Thyroid gland (tissue), 4 donors: ENCODE results near the gene TTC12.

ENCODE experiments used
- CTCF ChIP-seq, 6 experiments: fragments of 200-600 bp in 3 of 6; fragments of 450-650 bp in 3 of 6; sonication (generic) in 3 of 6; IDR thresholded peaks; one replicate each; pipeline ENCODE4 v1.5.1; 2016 to 2019; ENCODE audit warnings: antibody characterized with exemption in 6 of 6, mild to moderate bottlenecking in 2 of 6, inconsistent platforms in 1 of 6, moderate library complexity in 1 of 6
- POLR2A ChIP-seq, 2 donors: fragments of 450-650 bp; IDR thresholded peaks; one replicate each; pipeline ENCODE4 v1.6.1; 2017; ENCODE audit warnings: antibody characterized with exemption in 2 of 2, mild to moderate bottlenecking in 2 of 2, moderate library complexity in 1 of 2

GRCh38 chr11:113308601-113309000 lies 5.8 kb upstream of the TTC12 start:
- no peak for TF ChIP-seq POLR2A (IDR thresholded peaks at IDR 0.05)
- no peak for TF ChIP-seq CTCF (IDR thresholded peaks at IDR 0.05)
